Measurements from ENCODE around the gene RAD1. TPM values are rescaled to one million over a fixed set of nuclear protein-coding genes. Genes with fewer than 3 reads are reported as not detected.
"Not testable (repeated sequence)": the region's sequence is repeated elsewhere in the genome, so short reads cannot be mapped to it uniquely, and the experiment has no call there.

The RAD1 gene
- total and polyA plus RNA-seq, 2 donors (not counting 1 experiment from before 2014, with no cell fraction given) = 46.9 to 123 TPM

GRCh38 chr5:34926318-34926888 is 11.1 kb upstream of the RAD1 start:
- TF ChIP-seq CTCF (conservative IDR thresholded peaks at IDR 0.05 in 1 of 2, IDR thresholded peaks at IDR 0.05 in 1 of 2; ENCODE audit: low read depth in 1 of 2, low read length in 2 of 2) (no peak), EZH2 (IDR thresholded peaks at IDR 0.05; ENCODE audit: low read length, missing control alignments) (no peak)
- no peaks in the 10 kb centered on the region for H3K9me3 ChIP-seq (ENCODE audit: control insufficient read depth, insufficient read depth, low read depth, low read length)
- H3K4me2 ChIP-seq (ENCODE audit: extremely low read depth, insufficient read depth, low read length) = no peak overlapping the region
- peaks cover 18% of the 10 kb centered on the region for H3K79me2 ChIP-seq (ENCODE audit: control insufficient read depth, insufficient read depth, low read length)
- H3K4me3 ChIP-seq (replicated peaks in 1 of 4; ENCODE audit: control extremely low read depth in 1 of 4, insufficient read depth in 1 of 4, low read depth in 3 of 4, low read length in 4 of 4) = no peak overlapping the region
- H2AFZ ChIP-seq (ENCODE audit: low read length) = no peak overlapping the region
- no peaks in the 10 kb centered on the region for H4K20me1 ChIP-seq (ENCODE audit: control insufficient read depth, extremely low read depth, insufficient read depth, low read length)
- H3K4me1 ChIP-seq (ENCODE audit: control insufficient read depth, extremely low read depth, insufficient read depth, low read length) = peaks cover 8% of the 10 kb centered on the region
- H3K27me3 ChIP-seq (ENCODE audit: control insufficient read depth, insufficient read depth, low read length) = no peaks in the 10 kb centered on the region
- no peak overlapping the region for H3K9ac ChIP-seq (ENCODE audit: insufficient read depth, low read length)
- peaks cover 10% of the 10 kb centered on the region for H3K36me3 ChIP-seq (ENCODE audit: control insufficient read depth, insufficient read depth, low read length)
- H3K27ac ChIP-seq (ENCODE audit: insufficient read depth, low read length) = no peak overlapping the region
- DNase-seq (ENCODE audit: low read depth in 2 of 2) = no peak

DNA sequence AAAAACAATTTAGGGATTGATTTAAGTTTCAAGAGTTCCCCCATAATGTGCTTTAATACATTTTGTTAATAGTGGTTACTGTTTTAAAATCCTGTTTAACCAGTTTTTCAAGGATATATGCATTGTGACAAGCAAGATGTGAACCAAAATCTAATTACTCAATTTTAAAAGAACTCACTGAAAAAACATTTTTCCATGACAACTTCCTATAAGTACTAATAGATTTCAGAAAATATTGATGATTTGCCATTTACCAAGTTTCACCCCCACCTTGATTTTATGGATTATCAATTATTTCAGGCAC is 9.1 kb upstream of the RAD1 start:
- Histone ChIP-seq H3K36me3 (ENCODE audit: control insufficient read depth, insufficient read depth, low read length) (peaks cover 12% of the 10 kb centered on the region), H2AFZ (ENCODE audit: low read length) (no peak overlapping the region), H4K20me1 (ENCODE audit: control insufficient read depth, extremely low read depth, insufficient read depth, low read length) (no peaks in the 10 kb centered on the region), H3K27me3 (ENCODE audit: control insufficient read depth, insufficient read depth, low read length) (no peaks in the 10 kb centered on the region), H3K27ac (ENCODE audit: insufficient read depth, low read length) (no peak overlapping the region), H3K4me2 (ENCODE audit: extremely low read depth, insufficient read depth, low read length) (no peak overlapping the region), H3K79me2 (ENCODE audit: control insufficient read depth, insufficient read depth, low read length) (peaks cover 9% of the 10 kb centered on the region), H3K4me1 (ENCODE audit: control insufficient read depth, extremely low read depth, insufficient read depth, low read length) (peaks cover 8% of the 10 kb centered on the region), H3K9me3 (ENCODE audit: control insufficient read depth, insufficient read depth, low read depth, low read length) (no peaks in the 10 kb centered on the region), H3K9ac (ENCODE audit: insufficient read depth, low read length) (no peak overlapping the region), H3K4me3 (replicated peaks in 1 of 4; ENCODE audit: control extremely low read depth in 1 of 4, insufficient read depth in 1 of 4, low read depth in 3 of 4, low read length in 4 of 4) (no peak overlapping the region)
- no peak for DNase-seq (ENCODE audit: low read depth in 2 of 2)
- TF ChIP-seq EZH2 (IDR thresholded peaks at IDR 0.05; ENCODE audit: low read length, missing control alignments) (no peak), CTCF (conservative IDR thresholded peaks at IDR 0.05 in 1 of 2, IDR thresholded peaks at IDR 0.05 in 1 of 2; ENCODE audit: low read depth in 1 of 2, low read length in 2 of 2) (no peak)

GRCh38 chr5:34923694-34924461 is 8.6 kb upstream of the RAD1 start:
- Histone ChIP-seq H4K20me1 (ENCODE audit: control insufficient read depth, extremely low read depth, insufficient read depth, low read length) (no peaks in the 10 kb centered on the region), H3K9ac (ENCODE audit: insufficient read depth, low read length) (no peak overlapping the region), H3K4me2 (ENCODE audit: extremely low read depth, insufficient read depth, low read length) (peak overlapping the region; percentile 51), H3K4me1 (ENCODE audit: control insufficient read depth, extremely low read depth, insufficient read depth, low read length) (peaks cover 8% of the 10 kb centered on the region), H3K27me3 (ENCODE audit: control insufficient read depth, insufficient read depth, low read length) (no peaks in the 10 kb centered on the region), H3K36me3 (ENCODE audit: control insufficient read depth, insufficient read depth, low read length) (peaks cover 12% of the 10 kb centered on the region), H3K27ac (ENCODE audit: insufficient read depth, low read length) (peak overlapping the region; percentile 10), H3K4me3 (replicated peaks in 1 of 4; ENCODE audit: control extremely low read depth in 1 of 4, insufficient read depth in 1 of 4, low read depth in 3 of 4, low read length in 4 of 4) (no peak overlapping the region), H3K79me2 (ENCODE audit: control insufficient read depth, insufficient read depth, low read length) (peaks cover 14% of the 10 kb centered on the region), H2AFZ (ENCODE audit: low read length) (no peak overlapping the region), H3K9me3 (ENCODE audit: control insufficient read depth, insufficient read depth, low read depth, low read length) (no peaks in the 10 kb centered on the region)
- TF ChIP-seq CTCF (conservative IDR thresholded peaks at IDR 0.05 in 1 of 2, IDR thresholded peaks at IDR 0.05 in 1 of 2; ENCODE audit: low read depth in 1 of 2, low read length in 2 of 2) (no peak), EZH2 (IDR thresholded peaks at IDR 0.05; ENCODE audit: low read length, missing control alignments) (no peak)
- DNase-seq (ENCODE audit: low read depth in 2 of 2) = peak; percentile 88 to 90

DNA sequence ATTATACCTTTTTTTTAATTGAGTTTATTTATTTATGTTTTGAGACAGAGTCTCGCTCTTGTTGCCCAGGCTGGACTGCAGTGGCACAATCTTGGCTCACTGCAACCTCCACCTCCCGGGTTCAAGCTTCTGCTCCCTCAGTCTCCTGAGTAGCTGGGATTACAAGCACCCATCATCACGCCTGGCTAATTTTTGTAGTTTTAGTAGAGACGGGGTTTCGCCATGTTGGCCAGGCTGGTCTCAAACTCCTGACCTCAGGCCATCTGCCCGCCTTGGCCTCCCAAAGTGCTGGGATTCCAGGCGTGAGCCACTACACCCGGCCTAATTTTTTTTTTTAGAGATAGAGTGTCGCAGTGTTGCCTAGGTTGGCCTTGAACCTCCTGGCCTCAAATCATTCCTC is 8.0 kb upstream of the RAD1 start:
- H3K4me3 ChIP-seq (replicated peaks in 1 of 4; ENCODE audit: control extremely low read depth in 1 of 4, insufficient read depth in 1 of 4, low read depth in 3 of 4, low read length in 4 of 4); H3K4me1 ChIP-seq (ENCODE audit: control insufficient read depth, extremely low read depth, insufficient read depth, low read length); H4K20me1 ChIP-seq (ENCODE audit: control insufficient read depth, extremely low read depth, insufficient read depth, low read length); H3K9ac ChIP-seq (ENCODE audit: insufficient read depth, low read length); DNase-seq (ENCODE audit: low read depth in 2 of 2); H3K27me3 ChIP-seq (ENCODE audit: control insufficient read depth, insufficient read depth, low read length); H2AFZ ChIP-seq (ENCODE audit: low read length); H3K9me3 ChIP-seq (ENCODE audit: control insufficient read depth, insufficient read depth, low read depth, low read length): not testable (repeated sequence)
- Histone ChIP-seq H3K36me3 (ENCODE audit: control insufficient read depth, insufficient read depth, low read length) (peaks cover 12% of the 10 kb centered on the region), H3K79me2 (ENCODE audit: control insufficient read depth, insufficient read depth, low read length) (peaks cover 20% of the 10 kb centered on the region), H3K4me2 (ENCODE audit: extremely low read depth, insufficient read depth, low read length) (peak overlapping the region; percentile 51), H3K27ac (ENCODE audit: insufficient read depth, low read length) (peak overlapping the region; percentile 10)

All from fibroblast of lung (primary cell).